HEK293 (cell line): ENCODE measurements around the gene RBMY1B.

Experiments used
- GLIS1 ChIP-seq: fragments of 450-650 bp; formaldehyde crosslinking; IDR thresholded peaks from 2 replicates; pipeline ENCODE4 v1.5.1; 2016; ENCODE audit warnings: missing biosample characterization, missing genetic modification characterization
- GLIS2 ChIP-seq: fragments of 450-650 bp; formaldehyde crosslinking; IDR thresholded peaks from 2 replicates; pipeline ENCODE4 v1.5.1; 2016; ENCODE audit warnings: missing biosample characterization, missing genetic modification characterization
- ZBTB20 ChIP-seq: fragments of 450-650 bp; formaldehyde crosslinking; IDR thresholded peaks from 2 replicates; pipeline ENCODE4 v1.5.1; 2016; ENCODE audit warnings: missing biosample characterization, missing genetic modification characterization
- ZNF140 ChIP-seq: fragments of 450-650 bp; formaldehyde crosslinking; IDR thresholded peaks from 2 replicates; pipeline ENCODE4 v1.5.1; 2016; ENCODE audit warnings: missing biosample characterization, missing genetic modification characterization
- ZNF777 ChIP-seq: fragments of 450-650 bp; formaldehyde crosslinking; IDR thresholded peaks from 2 replicates; pipeline ENCODE4 v1.5.1; 2017; ENCODE audit warnings: missing biosample characterization, missing genetic modification characterization, borderline replicate concordance

DNA sequence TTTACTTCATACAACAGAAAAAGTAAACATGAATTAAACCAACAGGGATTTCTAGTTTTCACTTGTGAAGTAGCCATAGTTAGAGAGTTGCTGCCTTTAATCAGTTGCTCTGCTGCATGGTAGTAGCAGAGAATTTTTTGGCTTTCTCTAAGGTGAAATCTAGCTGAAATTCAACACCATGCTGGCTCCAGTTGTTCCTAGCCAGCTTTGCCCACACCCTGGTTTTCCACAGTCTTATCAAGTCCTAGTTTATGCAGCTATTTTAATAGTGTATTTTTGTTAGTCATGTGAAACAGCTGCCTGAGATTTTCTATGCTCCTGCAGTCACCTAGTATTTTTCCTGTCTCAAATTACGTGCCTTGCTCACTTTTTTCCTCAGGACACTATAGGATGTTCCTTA is 28.2 kb upstream of the RBMY1B start:
- TF ChIP-seq GLIS2 (tag by site-specific recombination) (no peak), ZBTB20 (no peak), ZNF140 (tag by site-specific recombination) (no peak), ZNF777 (tag by site-specific recombination) (no peak), GLIS1 (tag by site-specific recombination) (no peak)
